Pons (tissue), 1 donor: ENCODE results near the gene GRIK3.
"Not testable (repeated sequence)": the region's sequence is repeated elsewhere in the genome, so short reads cannot be mapped to it uniquely, and the experiment has no call there.

Experiments used
- DNase-seq: peaks from one replicate; pipeline ENCODE4 v3.0.0-alpha.2; 2016; ENCODE audit warnings: low spot score

The GRIK3 gene

GRCh38 chr1:36941316-36941978 lies 92.9 kb downstream of the GRIK3 start:
- no peak for DNase-seq

- DNase-seq = no peak
Observed at GRCh38 chr1:36938819-36939218, 95.5 kb downstream of the GRIK3 start.

GRCh38 chr1:36937371-36937770 lies 96.9 kb downstream of the GRIK3 start:
- DNase-seq = no peak

GRCh38 chr1:36934061-36934460 lies 100.3 kb downstream of the GRIK3 start:
- DNase-seq = no peak

GRCh38 chr1:36927826-36928225 lies 106.5 kb downstream of the GRIK3 start:
- no peak for DNase-seq

- DNase-seq = no peak
Observed at GRCh38 chr1:36925251-36925650, 109.1 kb downstream of the GRIK3 start.

- peak; percentile 20 for DNase-seq
Observed at GRCh38 chr1:36924282-36924811, 110.0 kb downstream of the GRIK3 start.

GRCh38 chr1:36922593-36923426 lies 111.5 kb downstream of the GRIK3 start:
- no peak for DNase-seq

- DNase-seq = no peak
Observed at GRCh38 chr1:36922071-36922470, 112.2 kb downstream of the GRIK3 start.

- DNase-seq = no peak
Observed at GRCh38 chr1:36920801-36921405, 113.4 kb downstream of the GRIK3 start.

GRCh38 chr1:36920371-36920770 lies 113.9 kb downstream of the GRIK3 start:
- no peak for DNase-seq

GRCh38 chr1:36919491-36920145 lies 114.7 kb downstream of the GRIK3 start:
- DNase-seq = no peak

- no peak for DNase-seq
Observed at GRCh38 chr1:36918604-36919003, 115.7 kb downstream of the GRIK3 start.

- not testable (repeated sequence) for DNase-seq
Observed at GRCh38 chr1:36916542-36916941, 117.8 kb downstream of the GRIK3 start.

- no peak for DNase-seq
Observed at GRCh38 chr1:36913484-36914060, 120.7 kb downstream of the GRIK3 start.

- no peak for DNase-seq
Observed at GRCh38 chr1:36913016-36913415, 121.3 kb downstream of the GRIK3 start.

GRCh38 chr1:36912365-36912865 lies 121.9 kb downstream of the GRIK3 start:
- DNase-seq = no peak

GRCh38 chr1:36911561-36912364 lies 122.6 kb downstream of the GRIK3 start:
- no peak for DNase-seq

GRCh38 chr1:36910886-36911540 lies 123.3 kb downstream of the GRIK3 start:
- DNase-seq = no peak
